A549 (cell line): ENCODE results near the gene ZCWPW1.

ENCODE experiments used
- CEBPB ChIP-seq, 2 experiments: fragments of >200 bp in 1 of 2; sonication (Bioruptor Twin) in 1 of 2; formaldehyde crosslinking in 1 of 2; IDR thresholded peaks; 2 replicates each; pipeline ENCODE4 v1.6.1; 2012 to 2016
- EP300 ChIP-seq, 2 experiments: fragments of >200 bp; sonication (Bioruptor Twin); formaldehyde crosslinking; IDR thresholded peaks; 2 replicates in 1 of 2; 3 replicates in 1 of 2; pipeline ENCODE4 v1.6.1; 2016 to 2017
- HDAC2 ChIP-seq: fragments of 200-600 bp; sonication (generic); IDR thresholded peaks from 2 replicates; pipeline ENCODE4 v1.6.1; 2016
- HOXA7 ChIP-seq: fragments of 250-450 bp; sonication (Bioruptor Pico); IDR thresholded peaks from 2 replicates; pipeline ENCODE4 v1.5.0; 2020; ENCODE audit warnings: mild to moderate bottlenecking, moderate library complexity
- JUN ChIP-seq, 2 experiments: fragments of >200 bp; sonication (Bioruptor Twin); formaldehyde crosslinking; IDR thresholded peaks; 2 replicates in 1 of 2; 3 replicates in 1 of 2; pipeline ENCODE4 v1.6.1; 2016 to 2017
- KDM1A ChIP-seq: fragments of 200-600 bp; sonication (generic); IDR thresholded peaks from 2 replicates; pipeline ENCODE4 v1.6.1; 2016; ENCODE audit warnings: low read depth, mild to moderate bottlenecking
- NR3C1 ChIP-seq: fragments of >200 bp; sonication (Bioruptor Twin); formaldehyde crosslinking; IDR thresholded peaks from 3 replicates; pipeline ENCODE4 v1.6.1; 2017
- RAD21 ChIP-seq, 2 experiments: fragments of >200 bp in 1 of 2; sonication (Bioruptor Twin) in 1 of 2; formaldehyde crosslinking in 1 of 2; IDR thresholded peaks in 1 of 2; conservative IDR thresholded peaks in 1 of 2; 2 replicates in 1 of 2; 3 replicates in 1 of 2; pipeline ENCODE4 v1.6.1; 2012 to 2018; ENCODE audit warnings: inconsistent platforms in 1 of 2
- TF ChIP-seq, protein P1 (sequence below): fragments of >200 bp; sonication (Bioruptor Twin); formaldehyde crosslinking; IDR thresholded peaks from 3 replicates; pipeline ENCODE4 v1.5.1; 2016
- TF ChIP-seq, protein P2 (sequence below): fragments of 150-350 bp; IDR thresholded peaks from 2 replicates; pipeline ENCODE4 v1.6.1; 2014; ENCODE audit warnings: low read depth, mild to moderate bottlenecking, low read length
- TF ChIP-seq, protein P3 (sequence below): fragments of 200-600 bp; sonication (generic); IDR thresholded peaks from 2 replicates; pipeline ENCODE4 v1.6.1; 2016; ENCODE audit warnings: antibody characterized with exemption, mild to moderate bottlenecking, moderate library complexity

DNA sequence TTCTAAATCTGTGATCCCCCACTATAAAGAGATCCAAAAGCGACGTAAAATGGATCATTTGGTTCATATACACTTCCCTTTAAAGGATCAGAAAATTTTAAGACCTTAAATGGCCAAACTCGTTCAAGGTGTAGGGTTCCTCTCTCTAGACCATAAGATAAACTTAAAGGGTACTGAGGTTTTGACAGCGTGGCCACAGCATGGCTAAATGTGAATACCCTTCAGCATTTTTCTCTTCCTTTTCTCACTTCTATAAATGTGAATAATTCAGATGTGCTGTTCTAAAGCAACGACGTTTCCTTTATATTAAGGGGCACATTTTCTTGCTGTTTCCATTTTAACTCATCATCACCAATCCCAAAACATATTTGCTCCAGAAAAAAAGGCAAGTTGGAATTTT lies 5.2 kb downstream of the ZCWPW1 start:
- TF ChIP-seq, protein P1, sequence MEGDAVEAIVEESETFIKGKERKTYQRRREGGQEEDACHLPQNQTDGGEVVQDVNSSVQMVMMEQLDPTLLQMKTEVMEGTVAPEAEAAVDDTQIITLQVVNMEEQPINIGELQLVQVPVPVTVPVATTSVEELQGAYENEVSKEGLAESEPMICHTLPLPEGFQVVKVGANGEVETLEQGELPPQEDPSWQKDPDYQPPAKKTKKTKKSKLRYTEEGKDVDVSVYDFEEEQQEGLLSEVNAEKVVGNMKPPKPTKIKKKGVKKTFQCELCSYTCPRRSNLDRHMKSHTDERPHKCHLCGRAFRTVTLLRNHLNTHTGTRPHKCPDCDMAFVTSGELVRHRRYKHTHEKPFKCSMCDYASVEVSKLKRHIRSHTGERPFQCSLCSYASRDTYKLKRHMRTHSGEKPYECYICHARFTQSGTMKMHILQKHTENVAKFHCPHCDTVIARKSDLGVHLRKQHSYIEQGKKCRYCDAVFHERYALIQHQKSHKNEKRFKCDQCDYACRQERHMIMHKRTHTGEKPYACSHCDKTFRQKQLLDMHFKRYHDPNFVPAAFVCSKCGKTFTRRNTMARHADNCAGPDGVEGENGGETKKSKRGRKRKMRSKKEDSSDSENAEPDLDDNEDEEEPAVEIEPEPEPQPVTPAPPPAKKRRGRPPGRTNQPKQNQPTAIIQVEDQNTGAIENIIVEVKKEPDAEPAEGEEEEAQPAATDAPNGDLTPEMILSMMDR, result no peak
- TF ChIP-seq, protein P2, sequence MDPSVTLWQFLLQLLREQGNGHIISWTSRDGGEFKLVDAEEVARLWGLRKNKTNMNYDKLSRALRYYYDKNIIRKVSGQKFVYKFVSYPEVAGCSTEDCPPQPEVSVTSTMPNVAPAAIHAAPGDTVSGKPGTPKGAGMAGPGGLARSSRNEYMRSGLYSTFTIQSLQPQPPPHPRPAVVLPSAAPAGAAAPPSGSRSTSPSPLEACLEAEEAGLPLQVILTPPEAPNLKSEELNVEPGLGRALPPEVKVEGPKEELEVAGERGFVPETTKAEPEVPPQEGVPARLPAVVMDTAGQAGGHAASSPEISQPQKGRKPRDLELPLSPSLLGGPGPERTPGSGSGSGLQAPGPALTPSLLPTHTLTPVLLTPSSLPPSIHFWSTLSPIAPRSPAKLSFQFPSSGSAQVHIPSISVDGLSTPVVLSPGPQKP, result no peak
- TF ChIP-seq HOXA7 (CRISPR knock-in tag) (no peak), RAD21 (conservative IDR thresholded peaks at IDR 0.05 in 1 of 2, IDR thresholded peaks at IDR 0.05 in 1 of 2) (no peak), KDM1A (no peak), JUN (IDR thresholded peaks at IDR 0.05) (no peak), NR3C1 (no peak), CEBPB (IDR thresholded peaks at IDR 0.05) (no peak), HDAC2 (no peak), EP300 (IDR thresholded peaks at IDR 0.05) (no peak)
- TF ChIP-seq, protein P3, sequence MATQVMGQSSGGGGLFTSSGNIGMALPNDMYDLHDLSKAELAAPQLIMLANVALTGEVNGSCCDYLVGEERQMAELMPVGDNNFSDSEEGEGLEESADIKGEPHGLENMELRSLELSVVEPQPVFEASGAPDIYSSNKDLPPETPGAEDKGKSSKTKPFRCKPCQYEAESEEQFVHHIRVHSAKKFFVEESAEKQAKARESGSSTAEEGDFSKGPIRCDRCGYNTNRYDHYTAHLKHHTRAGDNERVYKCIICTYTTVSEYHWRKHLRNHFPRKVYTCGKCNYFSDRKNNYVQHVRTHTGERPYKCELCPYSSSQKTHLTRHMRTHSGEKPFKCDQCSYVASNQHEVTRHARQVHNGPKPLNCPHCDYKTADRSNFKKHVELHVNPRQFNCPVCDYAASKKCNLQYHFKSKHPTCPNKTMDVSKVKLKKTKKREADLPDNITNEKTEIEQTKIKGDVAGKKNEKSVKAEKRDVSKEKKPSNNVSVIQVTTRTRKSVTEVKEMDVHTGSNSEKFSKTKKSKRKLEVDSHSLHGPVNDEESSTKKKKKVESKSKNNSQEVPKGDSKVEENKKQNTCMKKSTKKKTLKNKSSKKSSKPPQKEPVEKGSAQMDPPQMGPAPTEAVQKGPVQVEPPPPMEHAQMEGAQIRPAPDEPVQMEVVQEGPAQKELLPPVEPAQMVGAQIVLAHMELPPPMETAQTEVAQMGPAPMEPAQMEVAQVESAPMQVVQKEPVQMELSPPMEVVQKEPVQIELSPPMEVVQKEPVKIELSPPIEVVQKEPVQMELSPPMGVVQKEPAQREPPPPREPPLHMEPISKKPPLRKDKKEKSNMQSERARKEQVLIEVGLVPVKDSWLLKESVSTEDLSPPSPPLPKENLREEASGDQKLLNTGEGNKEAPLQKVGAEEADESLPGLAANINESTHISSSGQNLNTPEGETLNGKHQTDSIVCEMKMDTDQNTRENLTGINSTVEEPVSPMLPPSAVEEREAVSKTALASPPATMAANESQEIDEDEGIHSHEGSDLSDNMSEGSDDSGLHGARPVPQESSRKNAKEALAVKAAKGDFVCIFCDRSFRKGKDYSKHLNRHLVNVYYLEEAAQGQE, result no peak
